GM18861 (cell line): ENCODE data around the gene SF3B2.
"Not testable (repeated sequence)": the region's sequence is repeated elsewhere in the genome, so short reads cannot be mapped to it uniquely, and the experiment has no call there.

Experiments used
- ATAC-seq: cut with Tn5 transposase; IDR thresholded peaks from one replicate; pipeline ENCODE4 v1.9.1; 2021; ENCODE audit not compliant: unreplicated experiment

Gene SF3B2

GRCh38 chr11:66072518-66072917 is 20.4 kb downstream of the SF3B2 start:
- no peak for ATAC-seq

DNA sequence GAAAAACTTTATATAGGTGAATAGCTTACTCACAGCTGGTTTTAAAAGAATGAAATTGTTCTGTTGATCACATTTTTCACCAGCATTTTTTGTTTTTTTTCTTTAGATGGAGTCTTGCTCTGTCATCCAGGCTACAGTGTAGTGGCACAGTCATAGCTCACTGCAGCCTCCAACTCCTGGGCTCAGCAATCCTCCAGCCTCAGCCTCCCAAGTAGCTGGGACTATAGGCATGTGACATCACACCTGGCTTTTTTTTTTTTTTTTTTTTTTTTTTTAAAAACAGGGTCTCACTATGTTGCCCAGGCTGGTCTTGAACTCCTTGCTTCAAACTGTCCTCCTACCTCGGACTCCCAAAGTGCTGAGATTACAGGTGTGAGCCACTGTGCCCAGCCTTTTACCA is 21.5 kb downstream of the SF3B2 start:
- ATAC-seq = no peak

- ATAC-seq = no peak
Measured at GRCh38 chr11:66075273-66075672, 23.1 kb downstream of the SF3B2 start.

DNA sequence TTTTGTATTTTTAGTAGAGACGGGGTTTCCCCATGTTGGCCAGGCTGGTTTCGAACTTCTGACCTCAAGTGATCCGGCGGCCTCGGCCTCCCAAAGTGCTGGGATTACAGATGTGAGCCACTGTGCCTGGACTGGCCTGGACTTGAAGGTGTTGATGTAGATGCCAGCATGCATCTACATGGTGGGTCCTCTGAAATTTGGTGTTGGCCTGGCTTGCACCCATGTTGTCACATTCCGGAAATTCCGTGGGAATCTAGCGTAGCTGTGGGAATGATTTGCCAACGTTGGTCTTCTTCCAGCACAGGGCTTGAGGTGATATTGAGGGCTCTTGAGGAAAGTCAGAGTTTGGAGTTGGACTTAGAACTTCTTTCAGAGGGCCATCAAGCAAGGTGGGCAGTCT is 24.4 kb downstream of the SF3B2 start:
- no peak for ATAC-seq

DNA sequence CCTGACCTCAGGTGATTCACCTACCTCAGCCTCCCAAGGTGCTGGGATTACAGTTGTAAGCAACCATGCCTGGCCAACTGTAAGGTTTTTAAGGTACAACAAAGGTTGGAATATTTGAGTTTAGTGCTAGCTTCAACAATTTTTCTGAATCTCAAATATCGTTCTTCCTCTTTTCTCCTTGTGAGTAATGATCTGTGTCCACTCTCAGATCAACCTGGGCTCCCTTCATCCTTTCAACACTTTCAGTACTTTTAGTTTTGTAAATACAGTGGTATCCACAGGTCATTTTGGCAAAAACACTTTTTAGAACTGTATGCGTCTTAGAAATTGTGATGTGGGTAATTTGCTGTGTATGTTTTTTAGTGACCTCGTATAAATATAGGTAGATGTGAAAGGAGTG is 25.8 kb downstream of the SF3B2 start:
- no peak for ATAC-seq

DNA sequence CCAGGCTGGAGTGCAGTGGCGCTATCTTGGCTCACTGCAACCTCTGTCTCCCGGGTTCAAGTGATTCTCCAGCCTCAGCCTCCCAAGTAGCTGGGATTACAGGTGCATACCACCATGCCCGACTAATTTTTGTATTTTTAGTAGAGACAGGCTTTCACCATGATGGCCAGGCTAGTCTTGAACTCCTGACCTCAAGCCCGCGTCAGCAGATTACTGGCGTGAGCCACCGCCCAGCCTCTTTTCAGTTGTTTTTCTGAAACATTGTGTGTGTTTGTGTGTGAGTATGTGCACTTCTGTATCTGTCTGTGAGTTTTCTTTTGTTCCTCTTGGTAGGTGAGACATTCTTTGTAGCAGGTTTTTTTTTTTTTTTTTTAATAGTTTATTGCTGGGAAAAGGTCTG is 26.8 kb downstream of the SF3B2 start:
- ATAC-seq = not testable (repeated sequence)

- ATAC-seq = no peak
Measured at GRCh38 chr11:66080055-66080817, 28.1 kb downstream of the SF3B2 start.

- ATAC-seq = peak; percentile 63
Measured at GRCh38 chr11:66081505-66081904, 29.3 kb downstream of the SF3B2 start.

GRCh38 chr11:66082946-66083698 is 31.0 kb downstream of the SF3B2 start:
- ATAC-seq = no peak

- ATAC-seq = no peak
Measured at GRCh38 chr11:66083767-66084166, 31.6 kb downstream of the SF3B2 start.

DNA sequence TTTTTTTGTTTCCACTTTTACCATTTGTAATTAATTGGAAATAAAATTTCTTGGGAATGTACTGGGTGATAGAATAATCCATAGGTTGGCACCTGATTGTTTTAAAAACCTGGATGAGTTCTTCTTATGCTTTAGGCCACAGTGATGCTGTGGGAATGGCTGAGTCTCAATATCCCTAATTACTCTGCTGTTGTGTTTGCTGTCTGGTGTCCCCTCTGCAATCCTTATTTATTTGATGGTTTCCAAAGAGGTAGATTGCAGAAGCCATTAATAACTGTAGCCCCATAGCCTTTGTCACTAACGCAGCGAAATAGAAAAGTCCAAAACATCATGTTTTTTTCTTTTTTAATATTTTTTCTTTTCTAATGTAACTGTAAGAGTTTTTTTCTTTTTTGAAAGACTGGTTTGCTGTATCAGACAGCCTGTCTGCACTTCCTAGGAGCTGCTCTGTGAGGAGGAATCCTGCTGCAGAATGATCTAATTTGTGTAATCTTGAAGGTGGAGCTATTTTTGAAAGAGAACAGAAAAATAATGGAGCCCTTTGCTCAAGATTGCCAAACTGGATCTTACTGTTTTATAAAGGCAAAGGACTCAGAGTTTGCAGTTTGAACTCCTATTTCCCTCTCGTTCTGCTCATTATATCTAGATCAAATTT is 32.8 kb downstream of the SF3B2 start:
- ATAC-seq = no peak

DNA sequence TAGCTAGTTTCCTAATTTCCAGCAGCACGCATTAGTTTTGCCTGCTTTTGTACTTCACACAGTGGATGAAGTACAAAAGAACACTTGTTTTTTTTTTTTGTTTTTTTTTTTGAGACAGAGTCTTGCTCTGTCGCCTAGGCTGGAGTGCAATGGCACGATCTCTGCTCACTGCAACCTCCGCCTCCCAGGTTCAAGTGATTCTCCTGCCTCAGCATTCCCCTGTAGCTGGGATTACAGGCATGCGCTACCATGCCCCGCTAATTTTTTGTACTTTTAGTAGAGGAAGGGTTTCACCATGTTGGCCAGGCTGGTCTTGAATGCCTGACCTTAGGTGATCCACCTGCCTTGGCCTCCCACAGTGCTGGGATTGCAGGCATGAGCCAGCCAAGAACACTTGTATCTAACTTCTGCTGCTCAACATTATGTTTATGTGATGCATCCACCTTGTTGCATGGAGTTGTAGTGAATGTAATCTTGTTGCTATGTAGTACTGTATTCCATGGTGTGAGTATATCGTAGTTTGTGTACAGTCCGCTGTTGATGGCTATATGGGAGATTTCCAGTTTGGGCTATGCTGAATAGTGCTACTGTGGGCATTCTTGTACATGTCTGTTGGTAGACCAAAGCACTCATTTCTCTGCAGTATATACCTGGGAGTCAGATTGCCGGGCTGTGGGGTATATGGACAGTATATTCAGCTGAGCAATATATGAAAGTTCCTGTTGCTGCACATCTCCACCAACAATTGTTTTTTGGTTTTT is 35.2 kb downstream of the SF3B2 start:
- no peak for ATAC-seq

DNA sequence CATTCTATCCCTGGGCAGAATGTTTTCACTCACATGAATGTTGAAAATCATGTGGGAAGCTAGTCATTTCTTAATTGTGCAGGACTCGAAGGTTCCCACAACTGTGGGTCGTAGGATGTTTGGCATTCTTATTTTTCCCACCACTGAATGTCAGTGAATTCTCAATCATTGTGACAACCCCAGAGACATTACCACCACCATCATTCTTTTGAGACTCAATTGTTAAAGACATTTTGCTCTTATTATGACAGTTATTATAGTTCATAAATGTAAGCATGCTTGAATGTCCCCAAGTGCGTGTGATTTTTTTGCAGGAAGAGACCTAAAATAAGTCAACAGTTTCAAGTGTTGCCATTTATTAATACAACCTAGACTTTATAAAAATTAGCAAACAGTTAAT is 36.9 kb downstream of the SF3B2 start:
- ATAC-seq = no peak

DNA sequence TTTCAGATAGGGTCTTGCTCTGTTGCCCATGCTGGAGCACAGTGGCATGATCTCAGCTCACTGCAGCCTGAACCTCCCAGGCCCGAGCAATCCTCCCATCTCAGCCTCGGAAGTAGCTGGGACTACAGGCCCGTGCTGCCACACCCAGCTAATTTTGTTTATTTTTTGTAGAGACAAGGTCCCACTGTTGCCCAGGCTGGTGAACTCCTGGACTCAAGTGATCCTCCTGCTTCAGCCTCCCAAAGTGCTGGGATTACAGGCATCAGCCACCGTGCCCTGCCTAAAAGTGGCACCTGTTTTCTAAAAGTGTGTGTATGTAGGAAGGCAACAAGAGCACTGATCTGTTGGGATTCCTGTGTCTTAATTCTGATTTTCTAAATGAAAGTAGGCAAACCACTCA is 38.1 kb downstream of the SF3B2 start:
- ATAC-seq = no peak

- ATAC-seq = not testable (repeated sequence)
Measured at GRCh38 chr11:66092125-66092524, 40.0 kb downstream of the SF3B2 start.

- ATAC-seq = not testable (repeated sequence)
Measured at GRCh38 chr11:66099746-66100145, 47.6 kb downstream of the SF3B2 start.

DNA sequence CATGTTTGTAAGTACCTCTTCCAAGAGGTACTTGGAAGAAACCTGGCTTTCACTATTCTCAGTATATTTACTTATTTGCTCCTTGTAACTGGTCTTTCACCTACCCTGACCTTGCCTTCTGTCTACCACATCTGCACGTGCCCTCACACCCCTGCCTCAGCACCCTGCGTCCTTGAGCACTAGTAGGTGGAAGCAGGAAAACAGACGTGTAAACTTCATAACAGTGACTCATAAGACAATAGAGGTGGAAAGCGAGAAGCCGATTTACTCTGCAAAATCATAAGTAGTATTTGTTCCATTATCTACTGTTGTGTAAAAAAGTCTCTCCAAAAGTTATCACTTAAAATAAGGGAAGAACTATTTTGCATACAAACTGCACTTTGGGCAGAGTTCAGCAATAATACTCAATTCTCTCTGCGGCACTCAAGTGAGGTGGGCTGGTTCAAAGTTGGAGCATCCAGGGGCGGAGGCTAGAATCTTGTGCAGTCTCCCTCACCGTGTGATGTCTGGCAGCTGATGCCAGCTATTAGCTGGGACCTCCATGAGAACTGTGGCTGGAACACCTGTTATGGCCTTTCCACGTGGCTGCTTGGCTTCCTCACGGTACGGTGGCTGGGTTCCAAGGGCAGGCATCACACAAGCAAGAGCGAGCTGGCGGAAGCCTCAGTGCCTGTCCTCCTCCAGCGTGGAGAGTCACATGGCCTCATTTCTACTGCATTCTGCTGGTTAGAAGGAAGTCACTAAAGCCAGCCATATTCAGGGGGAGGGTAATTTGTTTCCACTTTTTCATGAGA is 48.3 kb downstream of the SF3B2 start:
- peak; percentile 60 for ATAC-seq

DNA sequence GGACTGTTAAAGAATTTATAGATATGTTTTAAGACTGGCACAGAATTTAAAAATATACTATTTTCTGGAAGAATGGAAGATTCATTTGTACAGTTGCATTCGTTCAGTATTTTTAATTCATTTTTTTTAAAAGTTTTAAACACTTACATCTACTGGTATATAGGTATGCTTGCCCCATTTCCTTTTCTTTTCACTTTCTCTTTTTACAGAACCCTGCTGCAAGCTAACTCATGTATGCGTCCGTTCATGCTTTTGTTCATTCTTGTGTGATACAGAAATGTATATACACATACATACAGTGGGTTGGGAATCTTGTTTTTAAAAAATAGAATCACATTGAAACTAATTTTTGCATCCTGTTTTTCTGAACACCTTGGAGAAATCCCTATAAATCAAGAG is 48.9 kb downstream of the SF3B2 start:
- peak; percentile 29 for ATAC-seq

DNA sequence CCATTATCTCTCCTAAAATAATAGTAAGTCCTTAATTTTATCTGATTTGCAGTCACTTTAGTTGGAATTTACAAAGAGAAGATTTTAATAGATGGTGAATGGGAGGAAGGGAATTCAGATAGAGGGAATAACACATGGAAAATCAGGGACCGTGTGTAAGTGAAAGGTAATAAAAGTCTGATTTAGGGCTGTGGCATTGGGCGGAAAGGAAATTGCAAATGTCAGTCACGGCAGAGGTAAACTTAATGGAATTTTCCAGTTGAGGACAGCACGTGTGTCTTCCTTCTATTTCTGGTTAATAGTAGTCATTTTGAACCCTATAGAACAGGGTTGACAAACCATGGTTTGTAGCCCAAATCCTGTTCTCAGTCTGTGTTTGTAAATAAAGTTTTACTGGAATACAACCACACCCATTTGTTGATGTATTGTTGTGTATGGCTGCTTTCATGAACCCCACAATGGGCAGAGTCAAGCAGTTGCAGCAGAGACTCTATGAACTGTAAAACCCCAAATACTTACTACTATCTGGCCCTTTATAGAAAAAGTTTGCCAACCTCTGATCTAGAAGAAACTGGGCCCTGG is 52.0 kb downstream of the SF3B2 start:
- no peak for ATAC-seq
